PFSK-1 (cell line): ENCODE measurements around the gene FGD6.

Experiments
- FOXP2 ChIP-seq: optimal IDR thresholded peaks from 2 replicates; pipeline ENCODE3; 2011; ENCODE audit warnings: borderline replicate concordance, control low read depth, inconsistent platforms; ENCODE audit not compliant: insufficient read depth; ENCODE audit errors: extremely low read length, extremely low read depth
- POLR2AphosphoS5 ChIP-seq: IDR thresholded peaks from 2 replicates; pipeline ENCODE4 v1.6.1; 2012; ENCODE audit warnings: low read depth, mild to moderate bottlenecking, control low read depth, low read length, moderate library complexity
- REST ChIP-seq, 2 experiments: IDR thresholded peaks; 2 replicates each; pipeline versions ENCODE4 v1.6.1 to v1.8.0; 2011 to 2012; ENCODE audit warnings: low read depth in 2 of 2, low read length in 2 of 2, control low read depth in 1 of 2, inconsistent platforms in 1 of 2, mild to moderate bottlenecking in 1 of 2, moderate library complexity in 1 of 2; ENCODE audit not compliant: insufficient read depth in 1 of 2
- SIN3A ChIP-seq: IDR thresholded peaks from 2 replicates; pipeline ENCODE4 v1.6.1; 2012; ENCODE audit warnings: mild to moderate bottlenecking, low read length, moderate library complexity, borderline replicate concordance; ENCODE audit not compliant: insufficient read depth
- TAF1 ChIP-seq: IDR thresholded peaks from 2 replicates; pipeline ENCODE4 v1.6.1; 2012; ENCODE audit warnings: low read length, control low read depth, borderline replicate concordance; ENCODE audit not compliant: insufficient read depth

FGD6 gene

GRCh38 chr12:95168746-95169145, 48.5 kb downstream of the FGD6 start:
- TF ChIP-seq FOXP2 = no peak
- TF ChIP-seq TAF1 = no peak
- TF ChIP-seq SIN3A = no peak
- no peak for TF ChIP-seq REST (IDR thresholded peaks at IDR 0.05; ENCODE audit: insufficient read depth in 1 of 2, low read depth in 2 of 2, low read length in 2 of 2)
- no peak for TF ChIP-seq POLR2AphosphoS5

GRCh38 chr12:95164656-95165055, 52.6 kb downstream of the FGD6 start:
- TF ChIP-seq REST (IDR thresholded peaks at IDR 0.05; ENCODE audit: insufficient read depth in 1 of 2, low read depth in 2 of 2, low read length in 2 of 2) = no peak
- no peak for TF ChIP-seq POLR2AphosphoS5
- no peak for TF ChIP-seq TAF1

- TF ChIP-seq TAF1 (no peak), REST (IDR thresholded peaks at IDR 0.05; ENCODE audit: insufficient read depth in 1 of 2, low read depth in 2 of 2, low read length in 2 of 2) (no peak), SIN3A (no peak), FOXP2 (no peak), POLR2AphosphoS5 (no peak)
Measured at GRCh38 chr12:95158919-95159318, 58.3 kb downstream of the FGD6 start.

- TF ChIP-seq SIN3A (no peak), REST (IDR thresholded peaks at IDR 0.05; ENCODE audit: insufficient read depth in 1 of 2, low read depth in 2 of 2, low read length in 2 of 2) (no peak), FOXP2 (no peak), TAF1 (no peak), POLR2AphosphoS5 (no peak)
Measured at GRCh38 chr12:95151821-95152220, 65.4 kb downstream of the FGD6 start.

- TF ChIP-seq SIN3A (no peak), REST (IDR thresholded peaks at IDR 0.05; ENCODE audit: insufficient read depth in 1 of 2, low read depth in 2 of 2, low read length in 2 of 2) (no peak), POLR2AphosphoS5 (no peak), FOXP2 (no peak), TAF1 (no peak)
Measured at GRCh38 chr12:95151406-95151805, 65.9 kb downstream of the FGD6 start.
